GM21447 (cell line): ENCODE measurements around the gene PTPA.
"Not testable (repeated sequence)": the region's sequence is repeated elsewhere in the genome, so short reads cannot be mapped to it uniquely, and the experiment has no call there.

Experiments used
- ATAC-seq: cut with Tn5 transposase; IDR thresholded peaks from one replicate; pipeline ENCODE4 v1.9.1; 2021; ENCODE audit not compliant: unreplicated experiment

PTPA gene

DNA sequence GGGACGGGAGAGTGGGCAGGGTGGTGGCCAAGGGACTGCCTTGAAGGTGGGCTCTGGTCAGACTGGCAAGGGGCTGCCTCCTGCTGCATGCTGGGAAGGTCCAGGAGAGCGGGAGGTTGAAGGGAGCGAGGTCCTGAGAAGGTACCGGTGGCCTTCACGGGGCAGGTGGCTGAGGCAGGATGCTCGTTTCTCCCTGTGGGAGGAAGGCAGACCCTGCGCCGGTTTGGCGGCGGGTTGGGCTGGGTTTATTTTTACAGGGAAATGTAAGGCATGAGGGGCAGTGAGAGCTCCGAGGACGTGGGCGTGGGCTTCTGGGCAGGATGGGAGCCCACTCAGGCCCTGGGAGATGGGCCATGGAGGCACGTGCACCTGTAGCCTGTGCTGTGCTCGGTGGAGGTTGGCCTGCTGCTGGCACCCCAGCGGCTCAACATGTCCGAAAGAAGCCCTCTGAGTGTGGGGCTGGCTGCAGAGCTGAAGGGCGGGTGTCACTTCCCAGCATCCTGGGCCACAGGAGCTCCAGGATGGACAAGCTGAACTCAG, 39.5 kb downstream of the PTPA start:
- no peak for ATAC-seq

DNA sequence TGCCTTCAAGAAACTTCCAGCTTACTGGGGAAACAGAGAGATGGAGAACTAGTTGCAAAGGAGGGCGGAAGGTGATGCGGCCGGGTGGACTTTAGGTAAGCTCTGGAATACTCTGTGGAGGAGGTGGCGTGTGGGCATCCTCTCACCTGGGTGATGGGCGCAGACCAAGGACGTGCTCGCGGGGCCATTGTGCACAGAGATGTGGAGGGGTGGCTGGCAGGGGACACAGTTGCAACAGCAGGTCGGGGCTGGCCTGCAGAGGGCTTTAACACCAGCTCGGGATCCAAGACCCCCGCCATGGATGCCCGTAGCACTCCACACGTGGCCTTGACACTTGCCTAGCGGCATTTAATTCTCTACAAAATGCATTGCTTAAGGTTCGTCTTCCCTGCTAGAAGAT, 40.3 kb downstream of the PTPA start:
- ATAC-seq, result no peak

DNA sequence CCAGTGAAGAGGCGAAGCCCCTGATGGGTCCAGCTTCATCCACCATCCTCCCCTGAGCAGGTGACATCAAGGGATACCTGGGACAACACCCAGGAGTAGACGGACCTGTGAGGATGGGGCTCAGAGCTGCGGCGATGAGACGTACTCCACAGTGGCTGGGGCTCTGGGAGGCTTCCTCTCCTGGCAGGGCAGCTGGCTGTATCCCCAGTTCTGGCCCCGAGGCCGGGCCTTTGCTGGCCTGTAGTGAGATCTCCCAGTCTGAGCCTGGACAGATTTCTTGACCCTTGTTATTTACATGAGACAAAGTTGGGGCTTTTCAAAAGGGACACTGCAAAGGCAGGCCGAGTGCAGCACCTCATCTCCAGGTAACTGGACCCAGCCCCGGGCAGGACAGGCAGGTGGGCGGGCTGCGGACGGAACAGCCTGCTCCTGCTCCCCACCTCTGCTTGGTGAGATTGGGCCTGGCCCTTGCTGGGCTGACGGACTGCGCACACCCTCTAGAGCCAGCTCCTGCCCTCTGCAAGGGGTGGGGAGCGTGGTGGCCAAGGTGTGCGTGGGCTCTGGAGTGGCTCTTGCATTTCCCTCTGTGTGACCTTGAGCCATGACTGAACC, 43.8 kb downstream of the PTPA start:
- ATAC-seq, result no peak

DNA sequence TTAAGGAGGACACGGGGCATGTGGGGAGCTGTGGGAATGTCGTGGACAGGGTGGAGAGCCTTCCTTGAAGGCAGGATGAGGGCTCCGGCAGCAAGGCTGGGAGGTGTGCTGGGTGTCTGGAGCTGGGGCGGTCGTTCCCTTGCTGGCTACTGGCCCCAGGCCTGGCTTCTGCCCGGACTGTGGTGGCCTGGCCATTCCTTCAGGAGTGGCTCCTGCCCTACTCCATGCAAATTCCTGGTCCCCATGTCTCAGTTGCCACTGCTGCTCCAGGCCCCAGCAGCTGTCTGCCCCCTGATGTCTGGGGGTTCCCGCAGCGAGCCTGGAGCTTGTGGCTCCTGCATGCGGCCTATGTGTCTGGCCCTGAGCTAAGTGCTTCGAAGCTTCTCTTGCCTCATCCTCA, 44.9 kb downstream of the PTPA start:
- ATAC-seq, result no peak

DNA sequence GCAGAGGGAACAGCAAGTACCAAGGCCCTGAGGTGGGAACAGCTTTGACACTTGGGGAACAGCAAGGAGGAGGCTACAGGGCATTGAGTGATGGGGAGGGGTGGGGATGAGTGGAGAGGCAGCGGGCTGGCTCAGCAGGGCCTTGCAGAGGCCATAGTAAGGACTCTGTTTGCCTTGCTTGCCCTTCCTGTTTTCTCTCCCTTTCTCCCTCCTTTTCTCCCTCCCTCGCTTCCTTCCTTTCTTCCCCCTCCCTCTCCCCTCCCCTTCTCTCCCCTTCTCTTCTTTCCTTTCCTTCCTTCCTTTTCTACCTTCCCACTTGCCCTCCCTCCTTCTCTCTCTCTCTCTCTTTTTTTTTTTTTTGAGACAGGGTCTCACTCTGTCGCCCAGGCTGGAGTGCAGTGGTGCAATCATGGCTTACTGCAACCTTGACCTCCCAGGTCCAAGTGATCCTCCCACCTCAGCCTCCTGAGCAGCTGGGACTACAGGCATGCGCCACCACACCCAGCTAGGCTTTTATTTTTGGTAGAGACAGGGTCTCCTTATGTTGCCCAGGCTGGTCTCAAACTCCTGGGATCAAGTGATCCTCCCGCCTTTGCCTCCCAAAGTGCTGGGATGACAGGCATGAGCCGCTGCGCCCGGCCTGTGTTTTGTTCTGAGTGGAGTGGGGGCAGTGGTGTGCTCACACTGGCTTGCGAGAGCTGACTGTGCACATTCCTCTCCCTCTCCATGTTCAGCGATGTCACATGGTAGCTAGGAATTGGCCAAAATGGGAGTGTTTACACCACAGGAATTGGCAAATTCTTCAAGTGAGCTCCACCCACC, 49.7 kb downstream of the PTPA start:
- no peak for ATAC-seq

DNA sequence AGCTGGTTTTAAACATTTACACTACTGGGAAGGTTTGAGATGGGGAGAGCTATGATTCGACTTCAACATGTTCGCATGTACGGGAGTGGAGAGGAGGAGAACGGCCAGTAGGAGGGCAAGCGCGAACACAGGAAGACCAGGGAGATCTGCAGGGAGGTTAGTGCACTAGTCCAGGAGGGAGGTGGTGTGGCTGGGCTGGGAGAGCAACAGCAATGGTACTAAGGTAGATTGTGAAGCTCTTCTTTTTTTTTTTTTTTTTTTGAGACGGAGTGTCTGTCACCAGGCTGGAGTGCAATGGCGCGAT, 50.3 kb downstream of the PTPA start:
- no peak for ATAC-seq

DNA sequence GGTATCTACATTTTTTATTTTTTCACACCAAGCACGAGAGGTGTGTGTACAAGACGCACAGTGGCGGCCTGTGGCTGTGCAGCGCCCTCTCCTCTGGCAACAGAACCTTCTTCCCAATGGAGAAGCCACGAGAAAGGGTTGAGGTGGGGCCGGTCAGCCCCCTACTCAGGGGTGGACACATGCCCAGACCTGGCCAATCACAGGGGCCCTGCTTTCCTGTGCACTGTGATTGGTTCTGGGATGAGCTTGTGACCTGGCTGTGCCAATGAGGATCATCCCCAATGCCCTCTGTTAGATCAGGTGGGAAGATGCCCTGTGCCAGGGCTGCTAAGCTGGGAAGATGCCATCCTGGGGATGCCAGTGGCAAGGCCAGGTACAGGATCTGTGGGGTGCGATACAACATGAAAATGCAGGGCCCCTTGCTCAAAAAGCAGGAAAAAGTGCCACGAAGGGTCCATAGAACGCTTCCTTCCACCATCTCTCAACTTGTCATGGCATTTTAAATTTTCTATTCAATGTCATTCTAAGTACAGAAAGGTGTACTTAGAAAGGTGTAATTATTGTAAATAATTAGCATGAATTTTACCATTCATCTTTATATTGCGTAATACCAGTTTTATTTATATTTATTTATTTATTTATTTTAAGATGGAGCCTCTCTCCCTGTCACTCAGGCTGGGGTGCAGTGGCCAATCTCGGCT, 51.4 kb downstream of the PTPA start:
- no peak for ATAC-seq

DNA sequence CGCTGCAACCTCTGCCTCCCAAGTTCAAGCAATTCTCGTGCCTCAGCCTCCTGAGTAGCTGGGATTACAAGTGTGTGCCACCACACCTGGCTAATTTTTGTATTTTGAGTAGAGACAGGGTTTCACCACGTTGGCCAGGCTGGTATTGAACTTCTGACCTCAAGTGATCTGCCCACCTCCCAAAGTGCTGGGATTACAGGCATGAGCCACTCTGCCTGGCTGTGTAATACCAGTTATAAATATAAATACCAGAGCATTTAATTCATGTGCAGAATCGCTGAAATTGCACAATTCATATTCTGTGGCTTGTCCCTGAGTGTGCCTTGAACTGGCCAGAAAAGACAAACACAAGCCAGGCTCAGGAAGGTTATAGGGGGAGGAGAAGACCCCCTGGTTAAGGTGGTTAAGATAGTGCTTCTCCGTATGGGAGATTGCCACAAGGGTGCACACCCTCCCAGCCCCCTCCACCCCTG, 52.0 kb downstream of the PTPA start:
- ATAC-seq, result not testable (repeated sequence)

DNA sequence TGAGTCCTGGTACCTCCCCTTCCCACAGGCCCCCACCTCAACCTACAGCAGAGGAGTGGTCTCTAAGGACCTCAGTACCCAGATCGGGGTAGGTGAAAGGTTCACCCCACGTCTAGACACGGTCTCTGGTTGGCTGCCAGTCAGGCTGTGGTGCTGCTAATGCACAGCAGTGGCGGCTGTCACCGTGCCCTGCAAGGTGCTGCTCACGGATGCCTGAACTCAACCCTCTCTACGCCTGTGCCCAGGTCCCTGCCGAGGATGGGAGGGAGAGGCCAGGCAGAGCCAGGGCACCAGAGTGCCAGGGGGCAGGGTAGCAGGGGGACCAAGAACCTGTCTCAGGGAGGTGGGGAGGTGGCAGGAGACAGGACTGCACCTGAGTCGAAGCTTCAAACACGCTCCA, 52.5 kb downstream of the PTPA start:
- ATAC-seq, result no peak

DNA sequence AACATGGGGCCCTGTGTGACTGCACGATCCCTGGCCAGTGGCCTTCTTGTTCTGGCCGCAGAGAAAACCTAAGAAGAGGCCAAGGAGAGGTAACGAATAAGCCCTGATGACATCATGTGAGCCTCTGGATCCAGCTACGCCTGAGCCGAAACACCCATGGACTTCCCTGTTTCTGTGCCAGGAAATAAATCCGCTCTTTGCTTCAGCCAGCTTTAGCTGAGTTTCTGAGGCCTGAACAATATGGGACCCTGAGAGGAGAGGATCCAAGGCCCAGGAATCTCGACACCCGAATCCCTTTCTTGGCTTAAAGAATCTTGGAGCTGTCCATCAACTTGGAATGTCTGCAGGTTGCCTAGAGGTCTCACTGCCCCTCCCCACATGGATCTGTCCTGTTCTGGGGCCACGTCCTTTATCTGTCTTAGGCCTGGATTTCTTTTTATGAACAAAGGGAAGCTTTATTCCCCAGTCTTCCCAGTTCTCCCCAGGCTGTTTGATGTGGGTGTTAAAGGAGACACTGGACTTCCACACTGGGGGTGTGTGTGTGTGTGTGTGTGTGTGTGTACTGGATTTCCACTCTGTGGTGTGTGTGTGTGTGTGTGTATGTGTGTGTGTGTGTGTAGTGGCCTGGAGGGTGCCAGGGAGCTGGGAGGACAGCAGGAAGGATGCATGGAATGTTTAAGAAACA, 53.2 kb downstream of the PTPA start:
- no peak for ATAC-seq

DNA sequence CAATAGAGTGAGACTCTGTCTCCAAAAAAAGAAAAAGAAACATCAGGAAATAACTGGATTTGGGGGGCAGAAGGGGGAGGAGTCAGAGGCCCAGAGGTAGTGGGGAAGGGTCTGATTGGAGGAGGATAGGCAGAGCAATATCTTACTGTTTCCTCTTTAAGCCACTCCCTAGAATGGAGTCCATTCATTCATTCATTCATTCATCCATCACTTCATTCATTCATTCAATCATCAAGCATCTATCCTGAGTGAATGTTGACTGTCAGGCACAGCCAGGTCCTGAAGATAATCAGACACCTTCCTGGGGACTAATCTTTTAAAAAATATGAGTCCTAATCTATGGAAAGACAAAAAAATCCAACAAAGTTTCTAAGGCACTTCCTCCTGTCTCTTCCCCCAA, 54.0 kb downstream of the PTPA start:
- no peak for ATAC-seq

DNA sequence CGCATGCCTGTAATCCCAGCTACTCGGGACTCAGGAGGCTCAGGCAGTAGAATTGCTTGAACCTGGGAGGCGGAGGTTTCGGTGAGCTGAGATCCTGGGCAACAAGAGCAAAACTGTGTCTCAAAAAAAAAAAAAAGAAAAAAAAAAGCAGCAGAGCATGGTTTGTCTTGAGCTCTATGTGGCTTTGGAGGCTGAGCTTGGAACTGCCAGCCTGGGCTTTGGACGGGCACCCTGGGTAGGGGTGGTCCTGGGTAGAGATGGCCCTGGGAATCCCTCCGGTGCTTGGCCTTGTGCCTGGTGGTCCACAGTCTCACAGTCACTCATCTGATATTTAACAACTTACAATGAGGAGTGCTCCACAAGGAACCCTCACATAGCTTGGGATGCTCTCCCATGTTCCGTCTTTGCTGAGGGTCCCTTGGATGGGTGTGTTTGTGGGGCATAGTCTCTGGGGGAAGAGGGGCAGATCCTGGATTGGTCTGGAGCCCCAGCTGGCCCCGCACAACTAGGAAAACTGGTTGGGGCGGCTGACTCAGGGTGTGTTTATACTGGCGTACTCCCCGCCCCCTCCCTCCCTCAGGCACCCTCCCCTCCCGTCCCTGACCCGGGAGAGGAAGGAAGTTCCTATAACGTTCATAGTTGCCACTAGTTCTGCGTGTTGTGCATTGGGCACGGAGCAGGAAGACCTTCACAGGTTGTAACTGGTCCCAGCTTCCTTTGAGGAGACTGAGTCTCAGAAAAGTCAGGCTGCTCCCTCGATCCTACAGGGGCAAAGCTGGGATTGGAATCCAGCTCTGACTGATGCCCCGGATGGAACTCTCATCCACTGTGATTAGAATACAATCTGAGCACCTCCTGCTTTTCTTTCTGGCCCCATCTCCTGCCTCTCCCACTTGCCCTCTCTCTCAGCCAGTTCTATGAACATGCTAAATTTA, 55.7 kb downstream of the PTPA start:
- no peak for ATAC-seq

DNA sequence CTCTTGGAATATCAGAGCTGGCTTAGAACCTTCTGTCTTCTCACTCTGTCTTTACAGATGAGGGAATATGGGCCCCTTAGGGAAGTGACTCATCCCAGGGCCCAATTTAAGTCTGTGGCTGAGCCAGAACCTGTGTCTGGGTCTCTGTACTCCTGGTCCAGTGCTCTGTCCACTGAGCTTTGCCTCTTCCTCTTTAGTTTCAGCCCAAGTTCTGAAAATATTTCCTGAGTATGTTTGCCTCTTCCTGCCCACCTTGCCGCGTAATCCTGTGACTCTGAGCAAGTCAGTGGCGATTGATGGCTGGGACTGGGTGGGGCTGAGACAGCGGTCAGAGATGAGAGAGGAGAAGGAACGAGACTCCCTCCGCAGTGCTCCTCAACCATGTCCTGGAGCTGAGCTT, 59.0 kb downstream of the PTPA start:
- no peak for ATAC-seq

DNA sequence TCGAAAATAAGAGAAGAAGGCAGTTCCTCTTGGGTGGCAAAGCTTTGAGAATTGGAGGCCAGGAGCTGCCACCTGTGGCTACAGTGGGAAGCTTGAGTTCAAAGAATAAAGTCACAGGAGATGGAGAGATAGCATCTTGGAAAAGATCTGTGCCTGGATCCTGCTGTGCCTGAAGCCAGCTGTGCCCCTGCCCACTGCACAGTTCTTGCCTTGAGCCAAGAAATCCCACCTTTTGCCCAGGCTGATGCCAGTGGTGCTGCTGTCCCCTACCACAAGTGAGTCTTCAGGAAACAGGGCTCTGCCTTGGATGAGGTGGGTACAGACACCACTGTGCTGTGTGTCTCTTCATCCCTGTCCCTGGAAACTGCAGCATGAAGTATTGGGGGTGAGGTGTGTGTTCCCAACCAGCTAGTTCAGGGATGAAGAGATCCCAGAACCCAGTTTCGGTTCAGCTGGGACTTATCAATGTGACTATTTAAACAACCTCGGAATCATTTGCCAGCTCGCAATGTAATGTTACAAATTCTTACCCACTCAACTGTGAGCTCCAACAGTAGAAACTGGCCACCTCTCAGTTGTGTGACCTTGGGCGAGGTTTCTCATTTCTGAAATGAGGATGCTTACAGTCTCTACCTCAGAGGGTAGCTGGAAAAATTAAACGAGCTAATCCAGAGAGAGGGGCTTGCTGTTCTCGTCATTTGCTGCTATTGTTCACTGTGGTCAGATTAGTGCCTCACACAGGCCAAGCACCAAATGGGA, 61.0 kb downstream of the PTPA start:
- ATAC-seq, result no peak

DNA sequence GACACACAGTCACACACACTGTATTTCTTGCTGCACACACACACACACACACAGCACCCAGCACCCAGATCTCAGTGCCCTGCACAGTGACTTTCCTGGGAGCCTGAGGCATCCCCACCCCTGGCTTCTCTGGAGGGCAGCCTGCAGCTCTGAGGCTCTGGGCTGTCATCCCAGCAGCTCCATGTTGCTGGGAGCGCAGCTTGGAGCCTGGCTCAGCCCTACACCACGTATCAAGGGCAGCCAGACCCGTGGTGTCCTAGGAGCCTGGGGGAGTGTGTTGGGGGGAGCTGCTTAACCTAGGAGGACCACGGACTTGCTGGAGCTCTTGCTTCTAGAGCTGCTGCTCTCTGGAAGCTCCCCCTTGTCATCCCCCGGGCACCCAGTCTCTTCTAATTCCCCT, 61.6 kb downstream of the PTPA start:
- ATAC-seq, result no peak

DNA sequence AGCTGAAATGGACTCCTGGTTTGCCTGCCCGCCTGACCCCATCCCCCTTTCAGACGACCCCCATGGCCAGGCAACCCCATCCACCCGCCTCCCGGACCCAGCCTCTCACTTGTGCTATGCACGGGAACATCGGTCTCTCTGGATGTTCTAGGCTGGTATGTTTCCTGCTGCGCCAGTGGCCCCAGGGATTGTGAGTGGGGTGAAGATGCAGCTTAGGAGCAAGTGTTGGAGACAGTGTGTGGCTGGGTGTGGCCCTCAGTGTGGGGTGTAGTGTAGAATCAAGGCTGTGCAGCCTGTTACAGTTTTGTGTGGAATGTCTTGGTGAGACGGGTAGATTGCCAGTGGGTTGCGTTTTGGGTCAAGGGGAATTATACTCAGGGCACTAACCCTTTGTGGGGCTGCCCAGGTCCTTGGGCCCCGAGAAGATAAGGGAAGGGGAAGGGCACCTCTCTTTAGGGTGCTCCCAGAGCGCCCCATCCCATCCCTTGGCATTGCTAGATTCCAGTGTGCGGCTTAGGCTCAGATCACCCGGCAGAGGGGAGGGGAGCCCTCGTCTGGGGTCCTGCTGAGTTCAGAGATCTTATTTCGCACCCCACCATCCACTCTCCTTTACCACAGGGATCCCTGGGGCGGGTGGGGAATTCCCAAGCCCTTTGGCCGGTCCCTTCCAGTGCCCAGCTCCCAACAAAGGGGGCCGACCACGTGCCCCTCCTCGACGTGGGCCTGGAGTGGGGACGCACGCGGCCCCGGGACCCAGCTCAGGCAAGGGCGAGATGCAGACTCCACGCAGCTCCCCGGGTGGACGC, 62.3 kb downstream of the PTPA start:
- ATAC-seq, result no peak

DNA sequence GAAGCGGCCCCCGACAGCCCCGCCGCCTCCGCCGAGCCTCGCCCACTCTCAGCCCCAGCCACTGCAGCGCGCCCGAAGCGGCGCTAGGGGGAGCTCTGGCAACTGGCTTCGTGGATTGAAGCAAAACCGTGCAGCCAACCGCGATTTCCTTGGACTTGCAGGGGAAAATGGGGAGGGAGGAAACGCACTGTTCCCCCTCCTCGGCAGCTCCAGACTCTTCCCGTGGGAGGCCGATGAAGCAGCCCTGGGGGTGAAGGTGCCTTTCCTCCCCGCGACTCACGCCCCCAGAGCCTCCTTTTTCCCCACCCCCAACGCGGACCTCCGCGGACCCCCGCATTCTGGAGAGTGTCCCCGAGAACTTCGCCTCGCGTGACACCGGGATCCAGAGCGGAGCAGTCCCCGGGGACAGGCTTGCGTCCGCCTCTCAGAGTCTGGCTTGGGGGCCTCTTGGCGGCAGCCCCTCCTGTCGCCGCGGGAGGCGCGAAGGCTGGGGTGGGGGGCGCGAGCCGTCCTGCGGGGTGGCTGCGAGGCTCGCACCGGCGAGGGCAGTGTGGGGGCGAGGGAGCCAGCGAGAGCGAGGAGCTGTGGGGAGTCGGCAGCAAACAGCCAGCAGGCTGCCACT, 63.0 kb downstream of the PTPA start:
- no peak for ATAC-seq
